NCI-H2227 (cell line): Measurements from ENCODE around the gene HS2ST1.
"Not testable (repeated sequence)": the region's sequence is repeated elsewhere in the genome, so short reads cannot be mapped to it uniquely, and the experiment has no call there.

Source experiments
- DNase-seq: peaks from one replicate; lab custom pipeline; 2025; ENCODE audit not compliant: unreplicated experiment; lab: John Stamatoyannopoulos, UW

The HS2ST1 gene

DNA sequence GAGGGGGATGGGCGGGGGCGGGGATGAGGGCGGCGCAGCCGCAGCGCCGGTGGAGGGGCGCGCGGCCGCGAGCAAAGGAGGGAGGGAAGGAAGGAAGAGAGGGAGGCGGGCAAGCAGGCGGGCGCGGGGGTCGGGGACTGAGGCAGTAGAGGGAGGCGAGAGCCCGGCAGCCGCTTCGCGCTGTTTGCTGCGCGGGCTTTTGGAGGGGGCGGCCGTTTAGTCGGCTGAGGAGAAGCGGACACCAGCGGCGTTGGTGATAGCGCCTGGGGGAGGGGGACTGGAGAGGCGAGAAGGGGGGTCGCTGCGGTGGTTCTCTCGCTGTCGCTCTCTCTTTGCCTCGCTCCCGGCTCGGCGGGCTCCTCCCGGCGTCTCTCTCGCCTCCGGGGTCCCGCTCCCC is at the start of gene HS2ST1:
TSS of gene HS2ST1 (plus strand) at position 35 of the 397 bp plus-strand sequence.
- no peak for DNase-seq

DNA sequence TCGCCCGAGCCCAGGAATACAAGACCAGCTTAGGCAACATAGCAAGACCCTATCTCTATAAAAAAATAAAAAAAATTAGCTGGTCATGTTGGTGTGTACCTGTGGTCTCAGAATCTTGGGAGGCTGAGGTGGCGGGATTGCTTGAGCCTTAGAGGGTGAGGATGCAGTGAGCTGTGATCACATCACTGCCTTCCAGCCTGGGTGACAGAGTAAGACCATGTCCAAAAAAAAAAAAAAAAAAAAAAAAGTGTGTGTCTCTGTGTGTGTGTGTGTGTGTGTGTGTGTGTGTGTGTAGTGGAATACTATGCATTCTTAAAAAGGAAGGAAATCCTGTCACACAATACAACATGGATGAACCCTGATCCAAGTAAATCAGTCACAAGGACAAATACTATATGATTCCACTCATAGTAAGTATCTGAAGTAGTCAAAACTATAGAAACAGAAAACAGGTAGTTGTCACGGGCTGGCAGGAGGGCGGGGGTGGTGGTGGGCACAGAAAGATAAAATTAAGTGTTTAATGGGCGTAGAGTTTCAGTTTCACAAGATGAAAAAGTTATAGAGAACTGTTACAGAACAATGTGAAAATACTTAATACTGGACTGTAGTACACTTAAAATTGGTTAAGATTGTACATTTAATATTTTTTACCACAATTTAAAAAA is 48.3 kb upstream of the HS2ST1 start:
- no peak for DNase-seq

DNA sequence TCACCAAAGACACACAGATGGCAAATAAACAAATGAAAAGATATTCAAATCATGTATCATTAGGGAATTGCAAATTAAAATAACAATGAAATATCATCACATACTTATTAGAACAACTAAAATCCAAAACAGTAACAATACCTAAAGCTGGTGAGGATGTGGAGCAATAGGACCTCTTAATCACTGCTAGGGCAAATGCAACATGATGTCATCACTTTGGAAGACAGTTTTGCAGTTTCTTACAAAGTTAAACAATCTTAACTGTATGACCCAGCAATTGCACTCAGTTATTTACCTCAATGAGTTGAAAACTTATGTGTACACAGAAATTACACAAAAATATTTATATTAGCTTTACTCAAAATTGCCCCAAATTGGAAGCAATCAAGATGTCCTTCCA is 47.8 kb upstream of the HS2ST1 start:
- DNase-seq = no peak

- not testable (repeated sequence) for DNase-seq
Measured at GRCh38 chr1:86867278-86867677, 47.2 kb upstream of the HS2ST1 start.

GRCh38 chr1:86868477-86868876 is 46.0 kb upstream of the HS2ST1 start:
- DNase-seq = no peak

DNA sequence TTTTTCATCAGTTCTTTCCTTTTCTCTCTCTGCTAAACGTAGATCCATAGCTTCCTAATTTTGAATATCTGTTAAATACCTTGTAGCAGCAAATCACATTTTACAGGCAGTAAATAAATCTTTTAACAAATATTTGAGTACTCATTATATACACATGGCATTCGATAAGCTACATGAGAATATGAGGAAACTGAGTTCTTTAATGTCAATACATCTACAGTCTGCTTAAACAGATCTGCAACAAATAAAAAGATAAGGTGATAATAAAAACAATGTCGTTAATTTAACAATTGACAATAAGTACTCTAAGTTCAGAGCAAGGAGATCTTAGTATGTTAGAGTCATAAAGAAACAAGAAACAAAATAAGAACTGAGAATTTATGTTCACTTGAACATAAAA is 43.4 kb upstream of the HS2ST1 start:
- no peak for DNase-seq

GRCh38 chr1:86872086-86872485 is 42.3 kb upstream of the HS2ST1 start:
- DNase-seq = no peak

GRCh38 chr1:86875722-86876121 is 38.7 kb upstream of the HS2ST1 start:
- no peak for DNase-seq

DNA sequence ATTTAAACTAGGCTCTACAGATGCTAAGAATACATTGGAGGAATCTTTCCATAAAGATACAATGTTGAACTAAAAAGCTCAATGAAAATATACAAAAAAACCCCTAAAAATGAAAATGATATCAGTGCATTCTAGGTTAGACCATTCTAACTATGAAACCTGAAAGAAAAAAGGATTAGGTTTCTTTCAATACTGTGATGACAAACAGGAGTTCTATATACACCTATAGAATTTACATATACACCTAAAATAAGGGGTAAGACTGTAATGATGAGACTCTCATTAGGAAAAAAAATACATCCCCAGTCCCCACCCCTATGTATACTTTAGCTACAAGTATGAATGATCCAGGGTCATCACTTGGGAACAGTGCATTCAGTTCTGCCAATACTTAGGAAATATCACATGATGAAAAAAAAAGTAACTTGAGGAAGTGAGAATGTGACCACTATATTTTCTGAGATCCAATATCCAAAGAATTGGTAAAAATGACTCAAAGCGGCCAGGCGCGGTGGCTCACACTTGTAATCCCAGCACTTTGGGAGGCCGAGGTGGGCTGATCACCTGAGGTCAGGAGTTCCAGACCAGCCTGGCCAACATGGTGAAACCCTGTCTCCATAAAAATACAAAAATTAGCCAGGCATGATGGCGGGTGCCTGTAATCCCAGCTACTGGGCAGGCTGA is 26.8 kb upstream of the HS2ST1 start:
- DNase-seq = no peak

DNA sequence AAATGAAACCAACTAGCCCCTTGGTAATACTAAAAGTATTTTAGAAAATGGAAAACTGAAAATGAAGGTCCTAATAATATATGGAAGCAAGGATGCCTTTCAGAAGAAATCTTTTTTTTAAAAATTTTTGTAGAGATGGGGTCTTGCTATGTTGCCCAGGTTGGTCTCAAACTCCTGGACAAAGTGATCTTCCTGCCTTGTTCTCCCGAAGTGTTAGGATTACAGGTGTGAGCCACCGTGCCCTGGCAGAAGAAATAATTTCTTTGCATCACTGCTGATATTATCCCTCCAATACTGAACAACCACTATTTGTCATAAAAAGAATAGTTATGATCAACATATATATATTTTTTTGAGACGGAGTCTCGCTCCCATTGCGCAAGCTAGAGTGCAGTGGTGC is 26.1 kb upstream of the HS2ST1 start:
- no peak for DNase-seq

- DNase-seq = not testable (repeated sequence)
Measured at GRCh38 chr1:86899401-86899800, 15.0 kb upstream of the HS2ST1 start.

GRCh38 chr1:86905875-86906274 is 8.6 kb upstream of the HS2ST1 start:
- DNase-seq = no peak

DNA sequence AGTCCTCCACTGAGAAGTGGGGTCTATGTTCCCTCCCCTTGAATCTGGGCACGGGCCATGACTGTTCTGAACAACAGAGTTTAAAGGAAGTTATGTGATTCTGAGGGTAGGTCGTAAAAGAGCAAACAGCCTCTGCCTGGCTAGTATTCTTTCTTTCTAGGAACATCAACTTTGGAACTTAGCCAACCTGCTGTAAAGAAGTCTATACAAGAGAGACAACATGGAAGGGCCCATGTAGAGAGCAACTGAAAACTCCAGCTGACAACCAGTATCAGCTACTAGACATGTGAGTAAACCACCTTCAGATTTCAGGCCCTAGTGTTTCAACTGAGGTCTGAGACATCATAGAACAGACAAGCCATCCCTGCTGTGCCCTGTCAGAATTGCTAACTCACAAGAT is 8.0 kb upstream of the HS2ST1 start:
- no peak for DNase-seq

- DNase-seq = no peak
Measured at GRCh38 chr1:86912281-86912900, 2.0 kb upstream of the HS2ST1 start.

- DNase-seq = peak; percentile 54
Measured at GRCh38 chr1:86913399-86913895, 988 bp upstream of the HS2ST1 start.

DNA sequence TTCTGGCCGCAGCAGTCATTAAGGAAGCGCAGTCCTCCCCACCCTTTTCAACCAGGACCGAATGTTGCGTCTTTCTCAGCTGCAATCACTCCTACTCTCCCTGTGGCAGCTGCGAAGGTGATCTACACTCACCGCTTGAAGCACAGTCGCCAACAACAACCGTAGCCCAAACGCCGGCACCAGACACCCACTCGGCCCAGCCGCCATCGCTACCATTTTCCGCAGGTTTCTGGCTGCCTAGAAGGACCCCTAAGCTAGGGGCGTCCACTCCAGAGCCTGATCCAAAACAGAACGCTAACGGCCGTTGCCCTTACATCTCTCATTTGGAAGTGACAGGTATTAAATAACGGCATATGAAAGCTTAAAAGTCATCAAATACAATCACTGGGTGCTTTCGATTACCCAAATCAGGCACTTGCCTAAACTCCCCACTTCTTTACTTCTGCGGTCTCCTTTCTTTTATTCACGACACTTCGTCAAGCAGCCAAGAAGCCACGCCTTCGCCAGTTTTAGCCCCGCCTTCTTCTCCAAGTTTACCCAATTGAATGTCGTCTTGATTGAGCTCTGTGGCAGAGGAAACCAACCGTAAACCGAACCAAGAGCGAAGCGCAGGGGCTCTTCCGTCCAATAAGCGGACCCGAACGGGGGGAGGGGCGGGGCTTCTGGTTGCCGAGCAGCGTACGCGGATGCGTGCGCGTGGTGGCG is 387 bp upstream of the HS2ST1 start, which contains the start of gene SELENOF:
TSS of gene SELENOF (minus strand) at position 231 of the 705 bp plus-strand sequence. CDS start at position 216, 15 bp downstream.
- DNase-seq = peak; percentile 100

- DNase-seq = peak; percentile 77
Measured at GRCh38 chr1:86914998-86915736, 732 bp downstream of the HS2ST1 start.

DNA sequence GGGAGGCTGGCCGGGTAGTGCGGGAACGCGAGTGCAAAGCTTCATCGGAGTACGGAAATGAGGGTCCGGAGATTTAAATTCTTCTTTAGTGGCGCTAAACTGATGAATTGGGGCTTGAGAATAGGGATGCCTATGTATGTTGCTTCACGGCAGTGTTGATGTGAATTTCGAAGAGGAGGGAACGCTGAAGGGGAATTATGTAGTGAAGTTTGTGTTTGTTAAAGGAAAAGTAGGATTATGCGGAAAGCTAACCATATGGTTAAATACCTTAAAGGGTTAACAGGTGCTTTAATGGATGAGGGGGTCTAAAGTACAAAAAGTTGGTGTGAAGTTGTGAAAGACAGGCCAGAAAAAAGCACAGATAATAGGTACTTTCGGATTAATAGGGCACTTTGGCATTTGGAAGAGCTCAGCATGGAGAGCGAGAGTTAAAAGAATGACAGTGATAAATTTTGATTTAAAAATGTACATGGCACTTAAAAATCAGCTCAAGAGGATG is 1.4 kb downstream of the HS2ST1 start:
- DNase-seq = no peak

DNA sequence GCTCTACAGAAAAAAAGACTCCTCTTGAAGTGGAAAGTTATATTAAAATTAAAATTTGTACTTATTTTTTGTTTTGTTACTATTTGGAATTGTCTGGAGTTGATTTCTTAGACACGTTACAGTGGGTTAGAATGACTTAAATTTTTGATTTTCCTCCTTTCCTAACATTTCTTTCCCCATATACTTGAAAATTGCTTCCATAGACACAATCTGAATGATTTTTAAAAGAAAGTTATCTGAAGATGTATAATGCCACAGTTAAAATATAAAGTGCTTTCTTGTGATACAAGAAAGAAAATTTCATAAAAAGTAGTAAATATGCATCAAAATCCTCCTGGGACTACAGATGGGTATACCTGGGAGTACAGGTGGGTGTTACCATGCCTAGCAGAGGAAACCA is 2.3 kb downstream of the HS2ST1 start:
- DNase-seq = no peak

- no peak for DNase-seq
Measured at GRCh38 chr1:86922445-86922844, 8.0 kb downstream of the HS2ST1 start.
